ENCODE data around the gene NTM.
A peak's percentile ranks its signal among the peaks of the same experiment; 100 is the strongest.

NTM gene

DNA sequence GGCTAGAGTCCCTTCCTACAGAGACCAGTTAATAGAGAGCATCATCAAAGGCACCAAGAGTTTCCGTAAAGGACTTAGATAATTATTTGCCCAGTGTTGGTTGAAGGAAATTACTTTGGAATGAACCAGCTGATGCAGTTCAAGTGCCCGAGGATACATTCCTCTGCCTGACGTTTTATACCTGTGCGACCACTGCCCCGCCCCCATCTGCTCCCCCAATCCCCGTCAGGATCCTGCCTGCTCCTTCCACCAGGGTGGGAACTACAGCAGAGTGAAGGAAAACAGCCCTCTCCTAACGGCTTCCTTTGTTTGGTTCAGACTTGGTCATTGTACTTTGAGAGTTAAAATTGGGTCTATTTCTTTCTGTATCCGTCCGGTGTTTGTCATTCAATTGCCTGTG lies 761.5 kb downstream of the NTM start:
- H3K27ac ChIP-seq: no peak overlapping the region
- TF ChIP-seq, protein P1, sequence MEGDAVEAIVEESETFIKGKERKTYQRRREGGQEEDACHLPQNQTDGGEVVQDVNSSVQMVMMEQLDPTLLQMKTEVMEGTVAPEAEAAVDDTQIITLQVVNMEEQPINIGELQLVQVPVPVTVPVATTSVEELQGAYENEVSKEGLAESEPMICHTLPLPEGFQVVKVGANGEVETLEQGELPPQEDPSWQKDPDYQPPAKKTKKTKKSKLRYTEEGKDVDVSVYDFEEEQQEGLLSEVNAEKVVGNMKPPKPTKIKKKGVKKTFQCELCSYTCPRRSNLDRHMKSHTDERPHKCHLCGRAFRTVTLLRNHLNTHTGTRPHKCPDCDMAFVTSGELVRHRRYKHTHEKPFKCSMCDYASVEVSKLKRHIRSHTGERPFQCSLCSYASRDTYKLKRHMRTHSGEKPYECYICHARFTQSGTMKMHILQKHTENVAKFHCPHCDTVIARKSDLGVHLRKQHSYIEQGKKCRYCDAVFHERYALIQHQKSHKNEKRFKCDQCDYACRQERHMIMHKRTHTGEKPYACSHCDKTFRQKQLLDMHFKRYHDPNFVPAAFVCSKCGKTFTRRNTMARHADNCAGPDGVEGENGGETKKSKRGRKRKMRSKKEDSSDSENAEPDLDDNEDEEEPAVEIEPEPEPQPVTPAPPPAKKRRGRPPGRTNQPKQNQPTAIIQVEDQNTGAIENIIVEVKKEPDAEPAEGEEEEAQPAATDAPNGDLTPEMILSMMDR (conservative IDR thresholded peaks at IDR 0.05): no peak
- no peak for TF ChIP-seq ZFX (IDR thresholded peaks at IDR 0.05)

DNA sequence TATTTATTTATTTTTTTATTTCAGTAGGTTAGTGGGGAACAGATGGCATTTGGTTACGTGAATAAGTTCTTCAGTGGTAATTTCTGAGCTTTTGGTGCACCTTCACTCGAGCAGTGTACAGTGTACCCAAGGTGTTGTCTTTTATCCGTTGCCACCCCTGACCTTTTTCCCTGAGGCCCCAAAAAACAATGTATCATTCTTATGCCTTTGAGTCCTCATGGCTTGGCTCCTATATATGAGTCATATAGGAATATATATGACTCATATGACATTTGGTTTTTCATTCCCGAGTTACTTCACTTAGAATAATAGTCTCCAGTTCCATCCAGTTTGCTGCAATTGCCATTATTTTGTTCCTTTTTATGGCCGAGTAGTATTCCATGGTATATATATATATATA lies 763.9 kb downstream of the NTM start:
- TF ChIP-seq, protein P1 (conservative IDR thresholded peaks at IDR 0.05): no peak
- no peak for TF ChIP-seq ZFX (IDR thresholded peaks at IDR 0.05)
- H3K27ac ChIP-seq: no peak overlapping the region

DNA sequence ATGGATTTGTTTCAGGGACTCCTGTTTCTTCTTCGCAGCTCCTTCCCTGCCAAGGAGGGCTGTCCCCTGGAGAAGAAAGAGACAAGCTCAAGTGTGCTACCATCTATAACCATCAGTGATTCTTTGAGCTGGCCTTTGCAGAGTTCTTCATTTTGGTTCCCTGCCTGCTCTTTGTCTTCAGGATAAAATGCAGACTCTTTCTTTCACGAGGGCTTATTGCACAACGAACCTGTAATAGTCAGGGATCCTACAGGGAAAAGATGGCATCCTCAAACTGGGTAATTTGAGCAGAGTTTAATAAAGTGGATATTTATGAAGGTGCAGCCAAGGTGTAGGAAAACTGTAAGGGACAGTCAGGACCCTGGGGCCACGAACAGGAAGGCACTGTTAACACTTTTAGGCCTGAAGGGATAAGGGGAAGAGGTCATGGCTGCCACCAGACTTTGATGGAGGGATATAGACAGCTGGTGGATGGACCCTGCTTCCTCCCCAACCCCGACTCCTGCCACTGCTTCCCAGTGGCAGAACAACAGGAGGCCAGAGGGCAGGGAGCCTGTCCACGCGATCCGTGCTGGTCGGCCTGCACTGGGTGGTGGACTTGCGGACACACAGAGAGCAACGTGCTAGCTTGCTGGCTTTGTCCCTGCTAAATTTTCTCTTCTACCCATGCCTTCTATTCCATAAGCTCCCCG lies 767.0 kb downstream of the NTM start:
- no peak overlapping the region for H3K27ac ChIP-seq
- TF ChIP-seq, protein P1 (conservative IDR thresholded peaks at IDR 0.05): no peak
- TF ChIP-seq ZFX (IDR thresholded peaks at IDR 0.05): no peak

DNA sequence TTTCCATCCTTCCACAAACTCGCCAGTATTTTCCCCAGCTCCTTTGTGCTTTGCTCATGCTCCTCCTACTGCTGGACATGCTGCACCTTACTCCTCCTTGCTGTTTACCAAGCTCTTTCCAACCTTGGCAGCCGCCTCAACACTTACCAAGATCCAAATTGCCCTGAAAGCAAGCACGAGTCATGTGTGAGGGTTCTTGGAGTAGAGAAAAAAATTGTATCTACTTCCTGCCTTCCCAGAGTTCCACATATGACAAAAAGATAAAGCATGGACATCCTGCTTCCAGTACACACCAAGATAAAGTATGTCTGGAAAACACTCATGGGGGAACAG lies 767.5 kb downstream of the NTM start:
- no peak overlapping the region for H3K27ac ChIP-seq
- no peak for TF ChIP-seq ZFX (IDR thresholded peaks at IDR 0.05)
- TF ChIP-seq, protein P1 (conservative IDR thresholded peaks at IDR 0.05): no peak

DNA sequence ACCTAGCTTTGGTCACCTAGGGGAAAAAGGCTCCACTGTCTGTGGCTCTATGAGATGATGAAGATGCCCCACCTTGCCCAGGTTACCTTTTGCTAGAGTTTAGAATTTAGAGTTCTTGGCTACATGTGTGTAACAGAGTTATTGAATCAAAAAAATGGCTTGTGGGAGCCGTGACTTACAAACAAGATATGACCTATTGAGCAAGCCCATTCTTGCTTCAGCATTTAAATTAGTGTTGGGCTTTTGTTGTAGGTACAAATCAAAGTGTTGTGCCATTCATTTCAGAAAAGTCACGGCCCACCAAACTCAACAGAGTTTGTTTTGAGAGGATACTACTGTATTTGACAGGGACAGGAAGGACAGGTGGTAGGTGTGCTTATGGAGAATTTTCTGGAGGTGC lies 768.8 kb downstream of the NTM start:
- no peak overlapping the region for H3K27ac ChIP-seq
- TF ChIP-seq, protein P1 (conservative IDR thresholded peaks at IDR 0.05): no peak
- TF ChIP-seq ZFX (IDR thresholded peaks at IDR 0.05): no peak

DNA sequence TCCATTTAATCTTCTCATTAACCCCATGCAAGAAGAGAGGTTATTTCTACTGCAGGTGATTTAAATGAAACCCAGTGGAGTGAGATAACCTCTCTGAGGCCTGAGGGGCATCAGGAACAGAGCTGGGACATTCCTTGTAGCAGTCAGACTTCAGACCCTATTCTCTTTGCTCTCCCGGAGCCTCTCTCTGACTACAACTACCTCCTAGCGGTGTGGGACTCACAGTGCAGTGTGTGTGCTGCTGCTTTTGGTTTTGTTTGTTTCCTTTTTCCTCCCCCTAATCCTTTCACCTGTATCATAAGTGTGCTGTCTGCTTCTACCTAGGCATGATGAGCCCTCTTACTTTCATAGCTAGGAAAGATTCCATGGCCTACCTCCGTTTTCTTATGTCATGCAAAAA lies 769.6 kb downstream of the NTM start:
- TF ChIP-seq ZFX (IDR thresholded peaks at IDR 0.05): no peak
- TF ChIP-seq, protein P1 (conservative IDR thresholded peaks at IDR 0.05): peak; percentile 29
- H3K27ac ChIP-seq: no peak overlapping the region

DNA sequence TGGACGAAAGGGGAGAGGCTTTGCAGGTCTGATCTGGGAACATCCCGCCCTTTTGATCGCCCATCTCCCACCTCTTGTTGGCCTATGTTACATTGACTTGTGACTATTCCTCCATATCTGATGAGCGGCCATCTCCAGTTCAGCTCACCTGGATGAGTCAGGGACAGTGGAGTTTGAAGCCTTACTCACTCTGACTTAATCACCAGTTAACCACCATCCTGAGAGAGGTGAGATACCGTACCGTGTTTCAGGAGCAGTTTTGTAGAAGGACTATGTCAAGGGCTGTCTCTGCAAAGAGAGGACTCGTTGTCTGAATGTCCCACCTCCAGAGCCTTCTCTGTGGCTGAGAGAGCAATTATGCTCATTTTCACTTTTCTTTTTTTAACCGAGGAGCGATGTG lies 771.7 kb downstream of the NTM start:
- no peak overlapping the region for H3K27ac ChIP-seq
- TF ChIP-seq ZFX (IDR thresholded peaks at IDR 0.05): no peak
- TF ChIP-seq, protein P1 (conservative IDR thresholded peaks at IDR 0.05): no peak

Measured in C4-2B (cell line).